SK-N-SH (cell line): ENCODE data around the gene DCAF17. TPM values are rescaled to one million over a fixed set of nuclear protein-coding genes. Genes with fewer than 3 reads are reported as not detected.

Experiments
- CTCF ChIA-PET: fragments of 300-600, 350-600 bp; formaldehyde crosslinking; extraction: SDS; loops from one replicate; lab custom pipeline; 2021; lab: Yijun Ruan, JAX
- POLR2A ChIA-PET: fragments of 350-600 bp; sonication (Branson Sonifier 250); formaldehyde crosslinking; extraction: SDS; loops from one replicate; lab custom pipeline; 2020; ENCODE audit warnings: antibody characterized with exemption, inconsistent platforms; lab: Yijun Ruan, JAX
- DNase-seq: peaks from one replicate; pipeline ENCODE4 v3.0.0; 2012
- H2AFZ ChIP-seq: fragments of 200-600 bp; sonication (generic); 2 replicates; pipeline ENCODE4 v1.8.1; 2016; ENCODE audit warnings: antibody characterized with exemption, mild to moderate bottlenecking, low read depth
- H3F3A ChIP-seq: fragments of 200-600 bp; sonication (generic); replicated peaks from 2 replicates; pipeline ENCODE3; 2016; ENCODE audit warnings: antibody characterized with exemption, mild to moderate bottlenecking; ENCODE audit not compliant: insufficient read depth
- H3K27ac ChIP-seq, 2 experiments: fragments of 200-500 bp in 1 of 2; fragments of 200-600 bp in 1 of 2; sonication (Bioruptor generic) in 1 of 2; sonication (generic), shearing (Covaris generic) in 1 of 2; 2 replicates each; pipeline versions ENCODE4 v1.5.1 to v1.6.1; 2014 to 2016; ENCODE audit warnings: low read depth in 2 of 2, inconsistent platforms in 1 of 2, low read length in 1 of 2, mild to moderate bottlenecking in 1 of 2, mixed read lengths in 1 of 2
- H3K27me3 ChIP-seq: fragments of 200-600 bp; sonication (generic), shearing (Covaris generic); 2 replicates; pipeline ENCODE4 v1.6.1; 2016; ENCODE audit warnings: mixed run types; ENCODE audit not compliant: insufficient read depth
- H3K36me3 ChIP-seq, 2 experiments: fragments of 200-500 bp in 1 of 2; fragments of 200-600 bp in 1 of 2; sonication (Bioruptor generic) in 1 of 2; sonication (generic) in 1 of 2; replicated peaks in 1 of 2; 2 replicates each; pipeline versions ENCODE3 to v1.5.1; 2014 to 2016; ENCODE audit warnings: low read length in 1 of 2, mild to moderate bottlenecking in 1 of 2; ENCODE audit not compliant: insufficient read depth in 2 of 2, control insufficient read depth in 1 of 2
- H3K4me1 ChIP-seq, 2 experiments: fragments of 200-500 bp in 1 of 2; fragments of 200-600 bp in 1 of 2; sonication (Bioruptor generic) in 1 of 2; sonication (generic), shearing (Covaris generic) in 1 of 2; 2 replicates each; pipeline versions ENCODE4 v1.5.1 to v1.6.1; 2014 to 2016; ENCODE audit warnings: low read depth in 1 of 2, low read length in 1 of 2, mixed run types in 1 of 2; ENCODE audit not compliant: insufficient read depth in 2 of 2, control insufficient read depth in 1 of 2
- H3K4me2 ChIP-seq: fragments of 200-600 bp; sonication (generic), shearing (Covaris generic); 2 replicates; pipeline ENCODE4 v1.6.1; 2017; ENCODE audit warnings: mixed run types
- H3K4me3 ChIP-seq, 2 experiments: fragments of 200-500 bp in 1 of 2; fragments of 200-600 bp in 1 of 2; sonication (Bioruptor generic) in 1 of 2; sonication (generic), shearing (Covaris generic) in 1 of 2; 2 replicates each; pipeline versions ENCODE4 v1.5.1 to v1.8.1; 2014 to 2016; ENCODE audit warnings: low read depth in 2 of 2, inconsistent platforms in 1 of 2, low read length in 1 of 2, mild to moderate bottlenecking in 1 of 2, mixed read lengths in 1 of 2, moderate library complexity in 1 of 2
- H3K79me2 ChIP-seq: fragments of 200-600 bp; sonication (generic); 2 replicates; pipeline ENCODE4 v1.8.1; 2017; ENCODE audit warnings: mild to moderate bottlenecking; ENCODE audit not compliant: insufficient read depth
- H3K9ac ChIP-seq: fragments of 200-600 bp; sonication (generic); 2 replicates; pipeline ENCODE4 v1.6.1; 2017; ENCODE audit warnings: mixed run types
- H3K9me2 ChIP-seq: fragments of 200-600 bp; sonication (generic); 2 replicates; pipeline ENCODE4 v1.6.1; 2017; ENCODE audit warnings: mixed run types
- H3K9me3 ChIP-seq: fragments of 200-600 bp; sonication (generic); 2 replicates; pipeline ENCODE4 v1.6.1; 2017; ENCODE audit warnings: mixed run types, mild to moderate bottlenecking, moderate library complexity
- H4K20me1 ChIP-seq: fragments of 200-600 bp; sonication (generic); 2 replicates; pipeline ENCODE4 v1.6.1; 2017; ENCODE audit warnings: mild to moderate bottlenecking, mixed run types; ENCODE audit not compliant: insufficient read depth
- FOXM1 ChIP-seq: IDR thresholded peaks from 2 replicates; pipeline ENCODE4 v1.4.0; 2012; ENCODE audit warnings: low read depth, mild to moderate bottlenecking
- GATA2 ChIP-seq: sonication (generic); formaldehyde crosslinking; IDR thresholded peaks from 2 replicates; pipeline ENCODE4 v1.5.0; 2020; ENCODE audit warnings: mild to moderate bottlenecking, missing genetic modification reagents
- IRF3 ChIP-seq: fragments of 150-350 bp; IDR thresholded peaks from 2 replicates; pipeline ENCODE4 v1.6.1; 2016; ENCODE audit warnings: mild to moderate bottlenecking, low read depth, low read length
- MAX ChIP-seq: IDR thresholded peaks from 2 replicates; pipeline ENCODE4 v1.4.0; 2012; ENCODE audit warnings: low read depth
- NFIC ChIP-seq: IDR thresholded peaks from 2 replicates; pipeline ENCODE4 v1.4.0; 2012; ENCODE audit warnings: borderline replicate concordance
- POLR2AphosphoS5 ChIP-seq: IDR thresholded peaks from 2 replicates; pipeline ENCODE4 v1.6.1; 2012; ENCODE audit warnings: low read depth, low read length
- RAD21 ChIP-seq: IDR thresholded peaks from 2 replicates; pipeline ENCODE4 v1.6.1; 2012; ENCODE audit warnings: mild to moderate bottlenecking, low read length
- REST ChIP-seq: IDR thresholded peaks from 2 replicates; pipeline ENCODE4 v1.6.1; 2012; ENCODE audit warnings: mild to moderate bottlenecking, low read depth, low read length, moderate library complexity
- RXRA ChIP-seq: IDR thresholded peaks from 2 replicates; pipeline ENCODE4 v1.4.0; 2012; ENCODE audit warnings: low read depth, mild to moderate bottlenecking, borderline replicate concordance
- SIN3A ChIP-seq: IDR thresholded peaks from 2 replicates; pipeline ENCODE4 v1.6.1; 2012; ENCODE audit warnings: low read depth, mild to moderate bottlenecking, low read length, moderate library complexity, borderline replicate concordance
- TEAD4 ChIP-seq: IDR thresholded peaks from 2 replicates; pipeline ENCODE4 v1.4.0; 2012; ENCODE audit warnings: mild to moderate bottlenecking, borderline replicate concordance; ENCODE audit not compliant: insufficient read depth
- USF1 ChIP-seq: IDR thresholded peaks from 2 replicates; pipeline ENCODE4 v1.4.0; 2012; ENCODE audit warnings: low read depth, borderline replicate concordance
- USF2 ChIP-seq: fragments of 150-350 bp; IDR thresholded peaks from 2 replicates; pipeline ENCODE4 v1.6.1; 2017; ENCODE audit warnings: antibody characterized with exemption, low read length, low read depth, borderline replicate concordance
- YY1 ChIP-seq: IDR thresholded peaks from 2 replicates; pipeline ENCODE4 v1.4.0; 2012; ENCODE audit warnings: low read depth, mild to moderate bottlenecking
- WGBS: methylation state at CpG from one replicate; pipeline ENCODE4 v1.1.6; 2017; ENCODE audit warnings: low lambda C conversion rate; 5-methylcytosine and 5-hydroxymethylcytosine counted together
- polyA plus RNA-seq, 3 experiments: library from polyadenylated mRNA; depleted of rRNA; stranded (reverse); fragments of >200 nt; gene quantifications; 2 replicates each; pipeline ENCODE4 v1.2.3, GENCODE V29; 2012

The DCAF17 gene
- polyA plus RNA-seq, 1 of the 3 experiments (the other 2 are of a cell fraction): 4.9 TPM

GRCh38 chr2:171406044-171406443 is 28.0 kb upstream of the DCAF17 start:
- POLR2A ChIA-PET: interaction anchor here (0.8 kb wide), 1 partner anchor 9 kb away, joined by 4 read pairs; no protein-coding TSS in a partner anchor
- peaks cover 19% of the 10 kb centered on the region for H3K79me2 ChIP-seq
- H2AFZ ChIP-seq: no peak overlapping the region
- H3K27ac ChIP-seq: no peak overlapping the region
- H3K4me1 ChIP-seq: peaks cover 5 to 20% of the 10 kb centered on the region in 2 experiments
- no peak overlapping the region for H3K4me3 ChIP-seq
- no peaks in the 10 kb centered on the region for H4K20me1 ChIP-seq
- peaks cover 0 to 2% of the 10 kb centered on the region in 2 experiments for H3K36me3 ChIP-seq
- CTCF ChIA-PET: interaction anchor here (0.9 to 2.1 kb wide), 3 partner anchors 10 to 432 kb away, joined by 3 to 10 read pairs (median 3); no protein-coding TSS in a partner anchor
- H3K9ac ChIP-seq: no peak overlapping the region
- H3K27me3 ChIP-seq: no peaks in the 10 kb centered on the region
- H3K4me2 ChIP-seq: no peak overlapping the region
- DNase-seq: no peak
- peaks cover 13% of the 10 kb centered on the region for H3F3A ChIP-seq
- TF ChIP-seq GATA2 (CRISPR knock-in tag): no peak
- no peak for TF ChIP-seq RXRA
- TF ChIP-seq NFIC: no peak
- TF ChIP-seq SIN3A: no peak
- no peak for TF ChIP-seq YY1
- TF ChIP-seq IRF3: no peak
- no peak for TF ChIP-seq POLR2AphosphoS5
- TF ChIP-seq, all 33 proteins: peak for 0
- H3K9me2 ChIP-seq: no peaks in the 10 kb centered on the region
- 94% methylated on average over 1 of the region's 1 CpG for WGBS
- peaks cover 5% of the 10 kb centered on the region; the same call in 1 of the 2 replicates for H3K9me3 ChIP-seq

- no peak for DNase-seq
- Histone ChIP-seq H3K9me3 (no peaks in the 10 kb centered on the region), H3K9me2 (no peaks in the 10 kb centered on the region), H3F3A (peaks cover 19% of the 10 kb centered on the region), H4K20me1 (no peaks in the 10 kb centered on the region), H3K27ac (no peak overlapping the region), H3K36me3 (no peaks in the 10 kb centered on the region), H3K27me3 (no peaks in the 10 kb centered on the region), H3K9ac (no peak overlapping the region), H2AFZ (no peak overlapping the region), H3K4me1 (peaks cover 5 to 30% of the 10 kb centered on the region in 2 experiments), H3K4me3 (no peak overlapping the region), H3K4me2 (no peak overlapping the region), H3K79me2 (peaks cover 17% of the 10 kb centered on the region)
- ChIA-PET POLR2A (no interaction called here), CTCF (interaction anchor here (1.5 to 1.8 kb wide), 2 partner anchors 9 to 433 kb away, joined by 3 to 8 read pairs; no protein-coding TSS in a partner anchor)
- TF ChIP-seq USF2: no peak
- no peak for TF ChIP-seq MAX
- TF ChIP-seq REST: no peak
- TF ChIP-seq TEAD4: no peak
- no peak for TF ChIP-seq FOXM1
- TF ChIP-seq USF1: no peak
- no peak for TF ChIP-seq NFIC
- TF ChIP-seq IRF3: no peak
- no peak for TF ChIP-seq RAD21
- 93% methylated on average over 4 of the region's 4 CpGs for WGBS
Observed at GRCh38 chr2:171407030-171407675, 26.9 kb upstream of the DCAF17 start.
